ENCODE data around the gene AS3MT.
A peak's percentile ranks its signal among the peaks of the same experiment; 100 is the strongest.
"Not testable (repeated sequence)": the region's sequence is repeated elsewhere in the genome, so short reads cannot be mapped to it uniquely, and the experiment has no call there.

The AS3MT gene

GRCh38 chr10:102834143-102834542 lies 35.1 kb upstream of the AS3MT start:
- TF ChIP-seq POU2F2 (IDR thresholded peaks at IDR 0.05; ENCODE audit: low read depth, low read length) (no peak), SPI1 (IDR thresholded peaks at IDR 0.05; ENCODE audit: low read depth, low read length) (no peak), POLR2A (IDR thresholded peaks at IDR 0.05; ENCODE audit: low read depth, low read length) (no peak), POLR2AphosphoS5 (IDR thresholded peaks at IDR 0.05; ENCODE audit: low read depth, low read length) (no peak), PAX5 (IDR thresholded peaks at IDR 0.05; ENCODE audit: insufficient read depth, low read length, severe bottlenecking) (no peak), TAF1 (IDR thresholded peaks at IDR 0.05; ENCODE audit: low read depth, low read length) (no peak)
- FAIRE-seq (no peak), DNase-seq (ENCODE audit: insufficient read length, low spot score) (no peak)

- TF ChIP-seq POU2F2 (IDR thresholded peaks at IDR 0.05; ENCODE audit: low read depth, low read length): no peak
- TF ChIP-seq TAF1 (IDR thresholded peaks at IDR 0.05; ENCODE audit: low read depth, low read length): no peak
- TF ChIP-seq POLR2A (IDR thresholded peaks at IDR 0.05; ENCODE audit: low read depth, low read length): no peak
- no peak for TF ChIP-seq SPI1 (IDR thresholded peaks at IDR 0.05; ENCODE audit: low read depth, low read length)
- no peak for TF ChIP-seq PAX5 (IDR thresholded peaks at IDR 0.05; ENCODE audit: insufficient read depth, low read length, severe bottlenecking)
- no peak for TF ChIP-seq POLR2AphosphoS5 (IDR thresholded peaks at IDR 0.05; ENCODE audit: low read depth, low read length)
- peak; percentile 70 for DNase-seq (ENCODE audit: insufficient read length, low spot score)
- peak; percentile 92 for FAIRE-seq
These were observed 34.2 kb upstream of the AS3MT start for GRCh38 chr10:102835007-102835482.

GRCh38 chr10:102837230-102837721 lies 32.0 kb upstream of the AS3MT start, which contains the start of gene CYP17A1:
CYP17A1 (minus strand) TSS chr10:102837413; CDS start chr10:102837361, 52 bp downstream.
- TF ChIP-seq PAX5 (IDR thresholded peaks at IDR 0.05; ENCODE audit: insufficient read depth, low read length, severe bottlenecking): no peak
- TF ChIP-seq POLR2A (IDR thresholded peaks at IDR 0.05; ENCODE audit: low read depth, low read length): no peak
- no peak for TF ChIP-seq POLR2AphosphoS5 (IDR thresholded peaks at IDR 0.05; ENCODE audit: low read depth, low read length)
- no peak for TF ChIP-seq TAF1 (IDR thresholded peaks at IDR 0.05; ENCODE audit: low read depth, low read length)
- TF ChIP-seq POU2F2 (IDR thresholded peaks at IDR 0.05; ENCODE audit: low read depth, low read length): no peak
- TF ChIP-seq SPI1 (IDR thresholded peaks at IDR 0.05; ENCODE audit: low read depth, low read length): no peak
- no peak for FAIRE-seq
- DNase-seq (ENCODE audit: insufficient read length, low spot score): no peak

- DNase-seq (ENCODE audit: insufficient read length, low spot score); FAIRE-seq: not testable (repeated sequence)
These were observed 30.9 kb upstream of the AS3MT start for GRCh38 chr10:102838276-102838927.

GRCh38 chr10:102841827-102842345 lies 27.4 kb upstream of the AS3MT start:
- no peak for FAIRE-seq
- TF ChIP-seq SPI1 (IDR thresholded peaks at IDR 0.05; ENCODE audit: low read depth, low read length): no peak
- no peak for TF ChIP-seq TAF1 (IDR thresholded peaks at IDR 0.05; ENCODE audit: low read depth, low read length)
- DNase-seq (ENCODE audit: insufficient read length, low spot score): no peak

- not testable (repeated sequence) for FAIRE-seq; DNase-seq (ENCODE audit: insufficient read length, low spot score)
These were observed 26.1 kb upstream of the AS3MT start for GRCh38 chr10:102843139-102843538.

- FAIRE-seq; DNase-seq (ENCODE audit: insufficient read length, low spot score): not testable (repeated sequence)
These were observed 25.0 kb upstream of the AS3MT start for GRCh38 chr10:102844190-102844776.

GRCh38 chr10:102845352-102845902 lies 23.8 kb upstream of the AS3MT start:
- FAIRE-seq (no peak), DNase-seq (ENCODE audit: insufficient read length, low spot score) (no peak)
- no peak for TF ChIP-seq POU2F2 (IDR thresholded peaks at IDR 0.05; ENCODE audit: low read depth, low read length)
- TF ChIP-seq POLR2AphosphoS5 (IDR thresholded peaks at IDR 0.05; ENCODE audit: low read depth, low read length): no peak
- TF ChIP-seq SPI1 (IDR thresholded peaks at IDR 0.05; ENCODE audit: low read depth, low read length): no peak
- no peak for TF ChIP-seq PAX5 (IDR thresholded peaks at IDR 0.05; ENCODE audit: insufficient read depth, low read length, severe bottlenecking)
- TF ChIP-seq TAF1 (IDR thresholded peaks at IDR 0.05; ENCODE audit: low read depth, low read length): no peak
- no peak for TF ChIP-seq POLR2A (IDR thresholded peaks at IDR 0.05; ENCODE audit: low read depth, low read length)

- no peak for DNase-seq (ENCODE audit: insufficient read length, low spot score)
- TF ChIP-seq POU2F2 (IDR thresholded peaks at IDR 0.05; ENCODE audit: low read depth, low read length) (no peak), TAF1 (IDR thresholded peaks at IDR 0.05; ENCODE audit: low read depth, low read length) (no peak), POLR2A (IDR thresholded peaks at IDR 0.05; ENCODE audit: low read depth, low read length) (no peak), PAX5 (IDR thresholded peaks at IDR 0.05; ENCODE audit: insufficient read depth, low read length, severe bottlenecking) (no peak), SPI1 (IDR thresholded peaks at IDR 0.05; ENCODE audit: low read depth, low read length) (no peak), POLR2AphosphoS5 (IDR thresholded peaks at IDR 0.05; ENCODE audit: low read depth, low read length) (no peak)
These were observed 19.2 kb upstream of the AS3MT start for GRCh38 chr10:102850025-102850518.

GRCh38 chr10:102853237-102853636 lies 16.0 kb upstream of the AS3MT start:
- FAIRE-seq; DNase-seq (ENCODE audit: insufficient read length, low spot score): not testable (repeated sequence)

More at GRCh38 chr10:102850025-102850518, 19.2 kb upstream of the AS3MT start:
- FAIRE-seq: no peak

GRCh38 chr10:102855731-102856436 lies 13.4 kb upstream of the AS3MT start:
- FAIRE-seq; DNase-seq (ENCODE audit: insufficient read length, low spot score): not testable (repeated sequence)
